Mammary microvascular endothelial cell (primary cell): Measurements from ENCODE around the gene THAP11. TPM values are rescaled to one million over a fixed set of nuclear protein-coding genes. Genes with fewer than 3 reads are reported as not detected.

ENCODE experiments used
- total RNA-seq: library from RNA; depleted of rRNA; stranded (reverse); fragments of >200 nt; gene quantifications from 2 replicates; pipeline ENCODE4 v1.2.3, GENCODE V29; 2015

Gene THAP11
- 35.4 and 40.7 TPM in 2 replicates for total RNA-seq

DNA sequence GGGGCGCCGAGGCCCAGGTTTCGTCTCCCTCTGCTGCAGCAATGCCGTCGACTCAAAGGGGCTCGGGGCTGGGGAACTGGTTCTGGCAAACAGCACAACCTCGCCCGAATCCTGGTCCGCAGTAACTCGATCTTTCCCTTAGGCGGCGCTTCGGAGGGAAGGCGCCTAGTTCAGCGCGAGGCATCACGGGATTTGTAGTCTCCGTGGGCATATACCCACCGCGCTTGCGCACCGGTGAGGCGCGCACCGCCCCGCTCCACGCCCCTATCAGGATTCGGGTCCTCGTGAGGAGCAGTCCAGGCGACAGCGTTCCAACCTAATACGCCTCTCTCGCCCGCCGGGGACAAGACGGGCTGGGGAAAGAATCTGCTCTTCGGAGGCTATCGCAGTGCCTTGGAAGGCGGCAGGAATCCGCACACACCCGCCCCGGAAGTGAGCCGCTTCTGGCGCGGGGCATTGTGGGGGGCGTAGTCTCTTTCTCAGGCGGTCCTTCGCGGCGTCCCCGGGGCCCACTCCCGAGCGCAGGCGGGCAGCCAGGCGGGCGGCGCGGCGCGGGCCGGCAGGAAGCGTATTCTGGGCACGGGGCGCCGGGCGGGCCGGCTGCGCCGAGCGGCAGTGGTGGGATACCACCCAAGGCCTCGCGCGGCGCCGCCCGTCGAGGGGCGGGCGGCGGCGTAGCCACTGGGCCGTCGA is at the start of gene THAP11:
Gene THAP11 (plus strand): TSS at position 505 of the 693 bp plus-strand sequence. CDS start 235 bp downstream, outside the sequence.

DNA sequence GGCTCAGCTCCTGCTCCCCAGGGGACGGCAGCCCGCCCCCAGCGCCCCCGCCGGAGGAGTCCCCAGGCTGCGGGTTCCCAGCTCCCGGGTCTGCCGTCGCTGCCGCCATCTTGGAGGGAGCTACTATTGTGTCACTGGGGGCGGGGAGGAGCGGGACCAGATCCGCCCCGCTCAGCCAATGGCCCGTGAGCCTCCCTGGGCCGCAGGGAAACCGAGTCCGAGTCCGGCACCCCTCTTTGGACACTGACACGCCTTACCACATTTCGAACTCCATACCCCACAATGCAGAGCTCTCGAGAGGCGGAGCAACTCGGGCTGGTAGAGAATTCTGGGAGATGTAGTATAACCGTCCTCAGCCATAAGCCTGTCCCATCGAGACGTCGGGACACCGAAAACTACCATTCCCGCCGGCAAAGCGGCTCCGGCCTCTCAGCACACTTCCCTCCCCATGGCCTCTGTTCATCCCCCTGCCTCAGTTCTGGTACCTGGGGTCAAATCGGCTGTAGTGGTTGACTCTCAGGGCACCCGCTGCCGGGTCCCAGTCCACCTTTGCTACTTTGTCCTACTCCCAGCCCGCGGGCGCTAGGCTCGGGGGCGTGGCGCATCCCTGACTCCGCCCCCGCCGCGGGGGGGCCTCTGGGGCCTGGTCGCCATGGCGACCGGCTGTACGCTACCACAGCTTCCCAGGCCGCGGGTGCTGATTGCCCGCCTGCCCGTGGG is 35.5 kb upstream of the THAP11 start, which contains the start of the genes RANBP10 and TSNAXIP1:
Gene RANBP10 (minus strand): TSS at position 133 of the 720 bp plus-strand sequence. CDS start 24 bp downstream, at position 109.
Gene TSNAXIP1 (plus strand): TSS at position 462 of the 720 bp plus-strand sequence. CDS start 261 bp downstream, outside the sequence.

DNA sequence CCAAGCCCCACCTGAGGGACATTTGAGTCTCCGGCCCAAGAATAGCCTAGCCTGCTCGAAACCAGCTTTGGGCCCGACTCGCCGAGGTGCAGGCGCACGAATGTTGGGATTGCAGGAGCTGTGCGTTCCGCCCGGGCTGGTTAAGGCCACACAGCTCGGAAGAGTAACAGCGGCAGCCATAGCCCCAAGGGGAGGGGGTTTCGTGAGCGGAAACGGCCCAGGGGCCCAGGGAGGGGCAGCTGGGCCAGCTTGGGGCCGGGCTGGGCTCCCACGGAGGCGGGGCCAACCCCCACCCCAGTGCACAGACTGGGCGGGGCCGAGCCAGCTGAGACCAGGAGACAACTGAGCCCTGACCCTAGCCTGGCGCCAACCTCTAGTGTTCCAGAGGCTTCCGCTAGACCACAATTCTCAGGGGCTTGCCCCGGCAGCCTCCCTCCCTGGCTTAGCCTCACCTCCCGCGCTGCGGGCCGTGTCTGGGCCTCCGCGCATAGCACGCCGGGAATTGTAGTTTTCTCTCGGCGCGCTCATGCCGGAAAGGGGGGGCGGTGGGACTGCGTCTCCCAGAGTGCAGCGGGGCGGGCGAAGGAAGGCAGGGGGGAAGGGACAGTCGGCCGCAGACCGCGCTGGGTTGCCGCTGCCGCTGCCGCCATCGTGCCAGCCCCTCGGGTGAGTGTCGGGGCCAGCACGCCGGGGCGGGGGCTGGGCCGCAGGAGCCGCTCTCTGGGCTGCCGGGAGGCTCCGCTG is 4.4 kb downstream of the THAP11 start, which contains the start of gene NUTF2:
Gene NUTF2 (plus strand): TSS at position 614 of the 744 bp plus-strand sequence. CDS start 18,198 bp downstream, outside the sequence.

DNA sequence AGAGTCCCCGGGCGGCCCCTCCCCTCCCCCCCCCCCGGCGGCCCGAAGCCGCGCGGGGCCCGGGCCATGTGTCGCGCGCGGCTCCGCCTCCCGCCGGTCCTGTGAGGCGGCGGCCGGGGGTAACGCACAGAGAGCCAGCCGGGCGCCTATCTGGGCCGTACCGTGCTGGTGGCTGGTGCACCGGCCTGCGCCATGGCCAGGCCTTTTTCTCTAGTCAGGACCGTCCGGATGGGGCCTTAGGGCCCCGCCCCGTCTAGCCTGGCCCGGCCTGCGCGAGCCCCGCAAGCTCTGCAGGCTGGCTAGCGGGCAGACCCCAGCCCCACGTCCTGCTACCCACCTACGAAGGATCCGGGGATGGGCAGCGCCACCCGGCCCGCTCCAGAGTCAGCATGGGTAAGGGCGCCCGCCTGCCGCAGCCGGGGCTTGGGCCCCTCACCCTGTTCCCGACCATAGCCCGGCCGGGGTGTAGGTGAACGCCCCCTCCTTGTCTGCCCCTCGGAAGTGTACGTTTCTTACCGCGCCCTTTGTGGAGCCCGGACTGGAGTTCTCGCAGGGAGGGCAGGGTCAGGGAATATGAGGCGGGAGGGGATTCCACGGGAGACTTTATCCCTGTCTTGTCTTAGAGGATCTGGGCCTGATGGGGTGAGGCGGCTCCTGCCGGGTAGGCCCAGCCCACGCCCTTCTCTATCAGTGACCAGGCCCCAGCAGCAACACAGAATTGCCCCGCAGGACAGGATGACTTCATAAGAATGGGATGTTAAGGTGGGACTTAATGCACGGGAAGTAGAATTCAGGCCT is 5.1 kb downstream of the THAP11 start, which contains the start of gene CENPT:
Gene CENPT (minus strand): TSS at position 630 of the 798 bp plus-strand sequence. CDS start 13,834 bp downstream, outside the sequence.

DNA sequence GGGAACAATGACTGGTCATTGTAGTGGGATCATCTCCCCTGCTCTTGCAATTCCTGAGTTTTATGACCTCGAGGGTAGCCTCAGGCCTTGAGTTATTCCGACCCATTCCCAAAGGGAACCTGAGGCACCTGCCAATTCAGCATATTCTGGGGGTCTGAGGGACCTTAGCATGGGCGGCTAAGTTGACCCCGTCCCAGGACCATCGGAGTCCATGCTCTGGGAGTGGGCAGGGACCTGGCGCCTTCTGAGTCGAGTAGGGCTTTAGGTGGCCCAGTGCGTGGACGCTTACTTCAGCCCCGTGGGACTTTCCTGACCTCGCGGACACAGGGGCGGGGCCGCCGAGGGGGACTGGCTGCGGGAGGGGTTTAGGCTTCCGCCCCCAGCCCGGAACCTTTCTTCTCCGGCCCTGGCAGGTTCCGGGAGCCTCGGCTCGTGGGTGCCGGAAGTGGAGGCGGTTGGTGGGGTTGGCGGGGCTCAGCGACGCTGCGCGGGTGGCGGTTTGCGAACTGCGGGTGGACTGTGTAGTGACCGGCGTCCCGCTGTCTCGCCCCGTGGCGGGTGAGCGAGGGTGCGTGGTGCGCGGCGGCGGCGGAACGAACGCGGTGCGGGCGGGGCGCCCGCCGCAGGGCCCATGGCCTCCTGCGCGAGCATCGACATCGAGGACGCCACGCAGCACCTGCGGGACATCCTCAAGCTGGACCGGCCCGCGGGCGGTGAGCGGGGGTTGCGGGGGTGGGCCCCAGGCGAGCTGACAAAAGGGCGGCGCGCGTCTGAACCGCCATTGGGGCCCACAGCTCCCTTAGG is 30.7 kb downstream of the THAP11 start, which contains the start of gene EDC4:
Gene EDC4 (plus strand): TSS at position 422 of the 804 bp plus-strand sequence. CDS start 210 bp downstream, at position 632.

DNA sequence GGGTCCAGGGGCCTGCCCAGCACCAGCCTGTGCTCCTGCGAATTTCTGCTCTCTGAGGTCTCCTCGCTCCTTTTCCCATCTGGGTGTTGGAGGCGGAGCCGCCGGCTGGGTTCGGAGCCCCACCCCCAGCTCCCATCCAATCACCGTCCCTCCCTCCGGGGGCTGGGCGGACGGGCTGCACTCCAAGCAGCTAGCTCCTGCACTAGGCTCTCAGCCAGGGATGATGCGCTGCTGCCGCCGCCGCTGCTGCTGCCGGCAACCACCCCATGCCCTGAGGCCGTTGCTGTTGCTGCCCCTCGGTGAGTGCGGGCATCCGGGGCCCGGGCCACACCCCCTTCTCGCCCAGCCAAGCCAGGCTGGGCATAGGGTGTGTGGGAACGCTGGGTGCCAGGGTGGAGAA is 42.6 kb downstream of the THAP11 start, which contains the start of gene NRN1L:
Gene NRN1L (plus strand): TSS at position 202 of the 400 bp plus-strand sequence. CDS start 19 bp downstream, at position 221.

DNA sequence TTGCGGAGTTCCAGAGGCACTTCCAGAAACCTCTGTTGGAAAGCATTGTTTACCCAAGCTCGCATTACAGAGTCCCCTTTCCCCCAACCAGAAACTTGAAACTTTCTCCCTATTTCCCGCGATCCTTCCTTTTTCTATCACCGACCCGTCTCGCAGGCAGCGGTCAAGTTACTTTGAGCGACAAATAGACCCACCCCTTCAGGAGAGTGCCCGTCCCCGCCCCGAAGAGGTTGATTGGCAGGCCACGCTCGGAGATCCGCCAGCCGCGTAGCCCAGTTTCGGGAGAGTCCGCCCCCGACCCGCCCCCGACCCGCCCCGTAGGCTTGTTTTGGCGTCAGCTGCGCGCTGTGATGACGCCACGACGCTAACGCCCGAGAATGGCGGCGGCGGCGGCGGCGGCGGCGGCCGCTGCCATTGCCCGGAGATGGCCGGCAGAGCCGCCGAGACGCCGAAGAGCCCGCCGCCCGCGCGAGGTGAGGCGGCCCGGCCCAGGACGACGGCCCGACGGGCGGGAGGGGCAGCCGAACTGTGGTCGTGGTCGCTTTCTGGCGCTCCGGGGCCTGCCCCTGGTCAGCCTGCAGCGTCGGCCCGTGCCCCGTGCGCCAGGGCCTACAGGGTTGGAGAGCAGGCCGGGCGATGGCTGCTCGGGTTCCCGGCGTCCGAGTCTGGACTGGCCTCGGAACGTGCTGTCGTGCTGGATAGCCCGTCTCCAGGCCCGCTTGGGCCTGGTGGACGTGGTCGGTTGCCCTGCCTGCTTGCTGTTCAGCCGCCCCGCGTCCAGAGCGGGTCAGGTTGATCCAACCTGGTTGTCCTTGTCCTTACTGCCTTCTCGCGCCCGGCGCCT is 51.0 kb downstream of the THAP11 start, which contains the start of gene PSKH1:
Gene PSKH1 (plus strand): TSS at position 356 of the 844 bp plus-strand sequence. CDS start 15,496 bp downstream, outside the sequence.

Other genes starting within 250 kb of the THAP11 start
- gene CARMIL2, start 197.2 kb upstream of the THAP11 start, total RNA-seq, result 0.25 and 3.6 TPM in 2 replicates
- 26.0 and 35.8 TPM in 2 replicates for gene ACD, start 182.1 kb upstream of the THAP11 start, total RNA-seq
- 2.8 and 4.5 TPM in 2 replicates for gene PARD6A, start 181.4 kb upstream of the THAP11 start, total RNA-seq
- gene ENKD1, start 175.6 kb upstream of the THAP11 start, total RNA-seq, result 14.3 and 16.5 TPM in 2 replicates
- gene C16orf86, start 175.5 kb upstream of the THAP11 start, total RNA-seq, result 3.6 and 5.8 TPM in 2 replicates
- gene GFOD2, start 123.0 kb upstream of the THAP11 start, total RNA-seq, result 19.6 TPM in 2 replicates
- 8.6 and 10.3 TPM in 2 replicates for gene RANBP10, start 35.8 kb upstream of the THAP11 start, total RNA-seq
- 0.13 and 0.20 TPM in 2 replicates for gene TSNAXIP1, start 35.4 kb upstream of the THAP11 start, total RNA-seq
- gene NUTF2, start 4.6 kb downstream of the THAP11 start, total RNA-seq, result 158 and 170 TPM in 2 replicates
- 29.4 and 31.6 TPM in 2 replicates for gene CENPT, start 5.4 kb downstream of the THAP11 start, total RNA-seq
- 50.1 and 74.3 TPM in 2 replicates for gene EDC4, start 30.7 kb downstream of the THAP11 start, total RNA-seq
- 0.69 TPM in 1 of 2 replicates, not detected in the other for gene NRN1L, start 42.6 kb downstream of the THAP11 start, total RNA-seq
- 8.3 and 10.8 TPM in 2 replicates for gene PSKH1, start 50.9 kb downstream of the THAP11 start, total RNA-seq
- 0.84 and 0.87 TPM in 2 replicates for gene CTRL, start 89.5 kb downstream of the THAP11 start, total RNA-seq
- 73.8 and 78.3 TPM in 2 replicates for gene PSMB10, start 94.5 kb downstream of the THAP11 start, total RNA-seq
- gene LCAT, start 101.8 kb downstream of the THAP11 start, total RNA-seq, result 3.7 and 4.5 TPM in 2 replicates
- 34.7 and 40.2 TPM in 2 replicates for gene SLC12A4, start 126.3 kb downstream of the THAP11 start, total RNA-seq
- gene DPEP3, start 138.2 kb downstream of the THAP11 start, total RNA-seq, result not detected in 2 replicates
- 0.05 TPM in 1 of 2 replicates, not detected in the other for gene DPEP2, start 157.2 kb downstream of the THAP11 start, total RNA-seq
- gene DPEP2NB, start 173.6 kb downstream of the THAP11 start, total RNA-seq, result not detected in 2 replicates
- 5.3 and 8.1 TPM in 2 replicates for gene DDX28, start 180.9 kb downstream of the THAP11 start, total RNA-seq
- gene DUS2, start 181.0 kb downstream of the THAP11 start, total RNA-seq, result 16.5 and 19.5 TPM in 2 replicates
- 21.0 and 22.1 TPM in 2 replicates for gene NFATC3, start 243.1 kb downstream of the THAP11 start, total RNA-seq